GM12891 (cell line): ENCODE results near the gene ZNF227.

Source experiments
- POLR2A ChIP-seq: IDR thresholded peaks from 2 replicates; pipeline ENCODE4 v1.6.1; 2011; ENCODE audit warnings: low read depth, low read length, control low read depth
- POLR2AphosphoS5 ChIP-seq: IDR thresholded peaks from 2 replicates; pipeline ENCODE4 v1.6.1; 2011; ENCODE audit warnings: low read depth, low read length, control low read depth
- SPI1 ChIP-seq: IDR thresholded peaks from 2 replicates; pipeline ENCODE4 v1.6.1; 2011; ENCODE audit warnings: low read depth, low read length, control low read depth

DNA sequence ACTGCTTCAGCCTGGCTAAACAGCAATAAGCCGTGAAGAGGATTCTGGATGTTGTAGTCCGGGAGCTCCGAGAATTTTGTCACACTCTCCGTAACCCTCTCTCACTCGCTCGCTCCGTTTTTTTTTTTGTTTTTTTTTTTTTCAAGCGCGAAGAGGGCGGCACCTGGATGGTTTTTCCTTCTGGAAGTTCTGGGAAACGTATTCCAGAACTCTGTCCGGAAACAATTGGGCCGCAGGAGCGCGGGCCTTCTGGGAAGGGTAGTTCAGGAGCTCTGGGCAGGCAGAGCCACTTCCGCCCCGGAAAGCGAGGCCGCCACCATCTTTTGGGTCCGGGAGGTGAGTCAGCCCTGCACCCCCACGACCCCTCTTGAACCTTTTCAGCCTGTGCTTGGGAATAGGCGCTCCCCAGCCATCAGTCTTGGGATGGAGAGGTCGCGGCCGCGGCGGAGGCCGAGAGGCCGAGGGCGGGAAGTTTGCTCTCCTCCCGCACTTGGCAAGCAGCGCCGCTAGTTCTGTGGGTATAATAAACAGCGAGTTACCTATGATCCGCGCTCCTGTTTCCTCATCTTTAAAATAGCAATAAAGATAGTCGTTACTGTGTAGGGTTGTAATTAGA lies at the start of gene ZNF227:
- TF ChIP-seq POLR2AphosphoS5 (peak; percentile 57; the same call in 1 of the 2 replicates), SPI1 (peak; percentile 63), POLR2A (peak; percentile 71)
